HG03442 (cell line): Measurements from ENCODE around the gene EFCAB13.
"Not testable (repeated sequence)": the region's sequence is repeated elsewhere in the genome, so short reads cannot be mapped to it uniquely, and the experiment has no call there.

ENCODE experiments used
- ATAC-seq: cut with Tn5 transposase; IDR thresholded peaks from one replicate; pipeline ENCODE4 v1.9.1; 2021; ENCODE audit warnings: mild to moderate bottlenecking, moderate library complexity; ENCODE audit not compliant: unreplicated experiment

The EFCAB13 gene

GRCh38 chr17:47413872-47414271, 90.1 kb downstream of the EFCAB13 start:
- ATAC-seq: no peak

DNA sequence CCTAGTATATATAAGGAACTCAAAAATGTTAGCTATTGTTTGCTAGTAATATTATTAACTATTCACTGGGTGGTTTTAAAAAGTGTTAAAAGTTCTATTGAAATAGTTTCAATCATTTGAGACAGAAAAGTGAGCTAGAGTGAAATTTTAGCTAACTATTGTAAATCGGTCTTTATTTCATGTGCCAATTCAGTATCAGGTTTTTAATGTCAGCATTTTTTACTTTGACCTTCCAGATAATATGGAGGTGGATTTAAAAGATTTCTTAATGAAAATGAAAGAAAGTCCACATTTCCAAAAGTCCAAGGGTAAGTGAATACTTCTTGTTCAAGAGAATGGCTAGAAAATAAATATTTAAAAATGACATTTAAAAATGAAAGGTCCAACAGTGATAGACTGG, 90.9 kb downstream of the EFCAB13 start:
- no peak for ATAC-seq

DNA sequence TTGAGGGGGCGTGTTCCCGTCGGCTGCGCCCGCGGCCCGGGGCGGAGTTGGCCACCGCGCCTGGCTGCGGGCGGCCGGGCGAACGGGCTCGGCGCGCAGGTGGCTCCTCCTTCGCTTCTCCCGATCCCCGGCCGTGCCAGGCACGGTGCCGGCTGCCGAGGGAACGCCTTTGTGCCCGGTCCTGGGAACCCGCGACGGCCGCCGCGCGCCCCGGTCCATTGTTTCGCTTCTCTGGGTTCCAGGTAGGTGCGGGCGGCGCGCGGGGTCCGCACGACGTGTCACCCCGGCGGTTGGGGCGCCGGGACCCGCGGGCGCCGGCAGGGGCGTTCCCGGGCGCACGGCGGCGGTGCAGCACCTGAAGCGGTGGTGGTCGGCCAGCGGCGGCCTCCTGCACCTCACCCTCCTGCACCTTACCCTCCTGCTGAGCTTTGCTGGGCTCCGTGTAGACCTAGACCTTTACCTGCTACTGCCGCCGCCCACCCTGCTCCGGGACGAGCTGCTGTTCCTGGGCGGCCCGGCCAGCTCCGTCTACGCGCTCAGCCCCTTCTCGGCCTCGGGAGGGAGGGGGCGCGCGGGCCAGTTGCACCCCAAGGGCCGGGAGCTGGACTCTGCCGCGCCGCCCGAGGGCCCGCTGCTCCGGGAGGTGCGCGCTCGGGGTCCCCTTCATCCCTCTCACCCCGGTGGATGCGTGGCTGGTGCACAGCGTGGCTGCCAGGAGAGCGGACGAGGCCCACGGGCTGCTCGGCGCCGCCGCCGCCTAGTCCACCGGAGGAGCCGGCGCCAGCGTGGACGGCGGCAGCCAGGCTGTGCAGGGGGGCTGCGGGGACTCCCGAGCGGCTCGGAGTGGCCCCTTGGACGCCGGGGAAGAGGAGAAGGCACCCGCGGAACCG, 99.9 kb downstream of the EFCAB13 start:
- no peak for ATAC-seq

DNA sequence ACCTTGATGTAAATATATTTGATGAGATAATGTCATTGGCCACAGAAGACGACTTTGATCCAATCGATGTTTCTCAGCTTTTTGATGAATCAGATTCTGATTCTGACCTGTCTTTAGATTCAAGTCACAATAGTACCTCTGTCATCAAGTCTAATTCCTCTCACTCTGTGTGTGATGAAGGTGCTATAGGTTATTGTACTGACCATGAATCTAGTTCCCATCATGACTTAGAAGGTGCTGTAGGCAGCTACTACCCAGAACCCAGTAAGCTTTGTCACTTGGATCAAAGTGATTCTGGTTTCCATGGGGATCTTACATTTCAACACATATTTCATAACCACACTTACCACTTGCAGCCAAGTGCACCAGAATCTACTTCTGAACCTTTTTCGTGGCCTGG, 101.5 kb downstream of the EFCAB13 start:
- ATAC-seq: not testable (repeated sequence)

- ATAC-seq: not testable (repeated sequence)
Observed at GRCh38 chr17:47425887-47426635, 102.3 kb downstream of the EFCAB13 start.

- no peak for ATAC-seq
Observed at GRCh38 chr17:47427985-47428384, 104.2 kb downstream of the EFCAB13 start.

DNA sequence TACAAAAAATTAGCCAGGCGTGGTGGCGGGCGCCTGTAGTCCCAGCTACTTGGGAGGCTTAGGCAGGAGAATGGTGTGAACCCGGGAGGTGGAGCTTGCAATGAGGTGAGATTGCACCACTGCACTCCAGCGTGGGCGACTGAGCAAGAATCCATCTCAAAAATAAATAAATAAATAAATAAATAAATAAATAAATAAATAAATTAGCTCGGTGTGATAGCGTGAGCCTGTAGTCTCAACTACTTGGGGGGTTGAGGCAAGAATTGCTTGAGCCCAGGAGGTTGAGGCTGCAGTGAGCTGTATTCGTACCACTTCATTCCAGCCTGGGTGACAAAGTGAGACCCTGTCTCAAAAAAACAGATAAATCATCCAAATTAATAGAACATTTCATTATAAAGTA, 108.5 kb downstream of the EFCAB13 start:
- not testable (repeated sequence) for ATAC-seq

- no peak for ATAC-seq
Observed at GRCh38 chr17:47465165-47465564, 141.4 kb downstream of the EFCAB13 start.

GRCh38 chr17:47466976-47467375, 143.2 kb downstream of the EFCAB13 start:
- ATAC-seq: not testable (repeated sequence)

GRCh38 chr17:47470836-47471235, 147.1 kb downstream of the EFCAB13 start:
- no peak for ATAC-seq

GRCh38 chr17:47472073-47472472, 148.3 kb downstream of the EFCAB13 start:
- ATAC-seq: not testable (repeated sequence)
